Measurements from ENCODE around the gene CYP21A2. TPM values are rescaled to one million over a fixed set of nuclear protein-coding genes. Genes with fewer than 3 reads are reported as not detected.
"Not testable (repeated sequence)": the region's sequence is repeated elsewhere in the genome, so short reads cannot be mapped to it uniquely, and the experiment has no call there.

Gene CYP21A2
- polyA plus RNA-seq (2013), result 0.18 TPM in 2 replicates

- not testable (repeated sequence) for H3K36me3 ChIP-seq (ENCODE audit: control insufficient read depth in 1 of 2, insufficient read depth in 2 of 2, low read length in 2 of 2); H3K79me1 ChIP-seq (ENCODE audit: low read length); H4K12ac ChIP-seq (ENCODE audit: low read depth, low read length); H3K27me3 ChIP-seq (ENCODE audit: insufficient read depth, low read length); H4K8ac ChIP-seq (ENCODE audit: low read depth, low read length); H2BK5ac ChIP-seq (ENCODE audit: low read depth, low read length, poor library complexity); H3K4me3 ChIP-seq (ENCODE audit: low read depth, low read length); H4K91ac ChIP-seq (ENCODE audit: low read depth, low read length); H3K9me3 ChIP-seq (ENCODE audit: insufficient read depth, low read depth, low read length); H3K23ac ChIP-seq (ENCODE audit: low read length); H3K4me2 ChIP-seq (ENCODE audit: low read length); H2BK120ac ChIP-seq (ENCODE audit: insufficient read depth, low read length, poor library complexity); H2AFZ ChIP-seq (ENCODE audit: insufficient read depth, low read length, poor library complexity); H3K4me1 ChIP-seq (ENCODE audit: control insufficient read depth in 1 of 2, insufficient read depth in 2 of 2, low read length in 2 of 2); H2AK5ac ChIP-seq (ENCODE audit: low read length); H2BK12ac ChIP-seq (ENCODE audit: low read length); H3K27ac ChIP-seq (ENCODE audit: low read depth, low read length); H3K14ac ChIP-seq (ENCODE audit: low read length); DNase-seq; H3K18ac ChIP-seq (ENCODE audit: low read length); H3K79me2 ChIP-seq (ENCODE audit: control insufficient read depth, insufficient read depth, low read length, poor library complexity); H3K4ac ChIP-seq (ENCODE audit: low read depth, low read length); H3K9ac ChIP-seq (ENCODE audit: low read length)
- no CpG with 5 or more reads among the region's 19 CpGs for WGBS (ENCODE audit: extremely low coverage, insufficient coverage, insufficient read length)
These were observed at the start of gene CYP21A2 for GRCh38 chr6:32037598-32038524. TSS of gene CYP21A2 (plus strand) at chr6:32038415. CDS start at chr6:32038423, 8 bp downstream.

- not testable (repeated sequence) for H3K9me3 ChIP-seq (ENCODE audit: insufficient read depth, low read depth, low read length); H2AK5ac ChIP-seq (ENCODE audit: low read length); H3K23ac ChIP-seq (ENCODE audit: low read length); H3K18ac ChIP-seq (ENCODE audit: low read length); H4K12ac ChIP-seq (ENCODE audit: low read depth, low read length); H2BK12ac ChIP-seq (ENCODE audit: low read length); H3K4me1 ChIP-seq (ENCODE audit: control insufficient read depth in 1 of 2, insufficient read depth in 2 of 2, low read length in 2 of 2); H3K4me2 ChIP-seq (ENCODE audit: low read length); DNase-seq; H3K36me3 ChIP-seq (ENCODE audit: control insufficient read depth in 1 of 2, insufficient read depth in 2 of 2, low read length in 2 of 2); H3K79me2 ChIP-seq (ENCODE audit: control insufficient read depth, insufficient read depth, low read length, poor library complexity); H3K14ac ChIP-seq (ENCODE audit: low read length); H3K4ac ChIP-seq (ENCODE audit: low read depth, low read length); H3K79me1 ChIP-seq (ENCODE audit: low read length); H2BK5ac ChIP-seq (ENCODE audit: low read depth, low read length, poor library complexity); H2AFZ ChIP-seq (ENCODE audit: insufficient read depth, low read length, poor library complexity); H3K9ac ChIP-seq (ENCODE audit: low read length); H3K4me3 ChIP-seq (ENCODE audit: low read depth, low read length); H4K91ac ChIP-seq (ENCODE audit: low read depth, low read length); H4K8ac ChIP-seq (ENCODE audit: low read depth, low read length); H3K27ac ChIP-seq (ENCODE audit: low read depth, low read length); H3K27me3 ChIP-seq (ENCODE audit: insufficient read depth, low read length); H2BK120ac ChIP-seq (ENCODE audit: insufficient read depth, low read length, poor library complexity)
- WGBS (ENCODE audit: extremely low coverage, insufficient coverage, insufficient read length), result no CpG with 5 or more reads among the region's 10 CpGs
These were observed 48.9 kb upstream of the CYP21A2 start for GRCh38 chr6:31989363-31989762.

GRCh38 chr6:31994421-31994820, 43.8 kb upstream of the CYP21A2 start:
- not testable (repeated sequence) for DNase-seq

GRCh38 chr6:31996385-31996784, 41.8 kb upstream of the CYP21A2 start:
- H3K23ac ChIP-seq (ENCODE audit: low read length); H4K91ac ChIP-seq (ENCODE audit: low read depth, low read length); H2BK5ac ChIP-seq (ENCODE audit: low read depth, low read length, poor library complexity); H2AK5ac ChIP-seq (ENCODE audit: low read length); H3K79me2 ChIP-seq (ENCODE audit: control insufficient read depth, insufficient read depth, low read length, poor library complexity); H4K12ac ChIP-seq (ENCODE audit: low read depth, low read length); H3K27ac ChIP-seq (ENCODE audit: low read depth, low read length); H3K79me1 ChIP-seq (ENCODE audit: low read length); H3K18ac ChIP-seq (ENCODE audit: low read length); H3K4ac ChIP-seq (ENCODE audit: low read depth, low read length); H3K4me3 ChIP-seq (ENCODE audit: low read depth, low read length); H2BK12ac ChIP-seq (ENCODE audit: low read length); H2AFZ ChIP-seq (ENCODE audit: insufficient read depth, low read length, poor library complexity); DNase-seq; H3K4me2 ChIP-seq (ENCODE audit: low read length); H3K9ac ChIP-seq (ENCODE audit: low read length); H3K4me1 ChIP-seq (ENCODE audit: control insufficient read depth in 1 of 2, insufficient read depth in 2 of 2, low read length in 2 of 2); H2BK120ac ChIP-seq (ENCODE audit: insufficient read depth, low read length, poor library complexity); H3K27me3 ChIP-seq (ENCODE audit: insufficient read depth, low read length); H4K8ac ChIP-seq (ENCODE audit: low read depth, low read length); H3K14ac ChIP-seq (ENCODE audit: low read length); H3K9me3 ChIP-seq (ENCODE audit: insufficient read depth, low read depth, low read length); H3K36me3 ChIP-seq (ENCODE audit: control insufficient read depth in 1 of 2, insufficient read depth in 2 of 2, low read length in 2 of 2): not testable (repeated sequence)
- WGBS (ENCODE audit: extremely low coverage, insufficient coverage, insufficient read length), result no CpG with 5 or more reads among the region's 6 CpGs

More at GRCh38 chr6:31994421-31994820, 43.8 kb upstream of the CYP21A2 start:
- not testable (repeated sequence) for H3K4ac ChIP-seq (ENCODE audit: low read depth, low read length); H2AK5ac ChIP-seq (ENCODE audit: low read length); H2BK5ac ChIP-seq (ENCODE audit: low read depth, low read length, poor library complexity); H3K36me3 ChIP-seq (ENCODE audit: control insufficient read depth in 1 of 2, insufficient read depth in 2 of 2, low read length in 2 of 2); H3K79me2 ChIP-seq (ENCODE audit: control insufficient read depth, insufficient read depth, low read length, poor library complexity); H4K91ac ChIP-seq (ENCODE audit: low read depth, low read length); H4K12ac ChIP-seq (ENCODE audit: low read depth, low read length); H3K79me1 ChIP-seq (ENCODE audit: low read length); H3K18ac ChIP-seq (ENCODE audit: low read length); H4K8ac ChIP-seq (ENCODE audit: low read depth, low read length); H3K27me3 ChIP-seq (ENCODE audit: insufficient read depth, low read length); H3K4me2 ChIP-seq (ENCODE audit: low read length); H3K4me1 ChIP-seq (ENCODE audit: control insufficient read depth in 1 of 2, insufficient read depth in 2 of 2, low read length in 2 of 2); H3K23ac ChIP-seq (ENCODE audit: low read length); H2AFZ ChIP-seq (ENCODE audit: insufficient read depth, low read length, poor library complexity); H3K4me3 ChIP-seq (ENCODE audit: low read depth, low read length); H3K14ac ChIP-seq (ENCODE audit: low read length); H2BK120ac ChIP-seq (ENCODE audit: insufficient read depth, low read length, poor library complexity); H3K9me3 ChIP-seq (ENCODE audit: insufficient read depth, low read depth, low read length); H2BK12ac ChIP-seq (ENCODE audit: low read length); H3K27ac ChIP-seq (ENCODE audit: low read depth, low read length); H3K9ac ChIP-seq (ENCODE audit: low read length)
- WGBS (ENCODE audit: extremely low coverage, insufficient coverage, insufficient read length), result no CpG with 5 or more reads among the region's 14 CpGs
